BLaER1 treated with 17β-estradiol and CSF1 and Interleukin-3, amounts not matched to agents 10 nM and 100 nM (cell line): ENCODE measurements around the gene ANGPTL7.

Source experiments
- H3K27ac ChIP-seq, 11 experiments: shearing (Covaris generic); formaldehyde crosslinking; 2 replicates each; pipeline ENCODE4 v1.8.1; 2022
- H3K27me3 ChIP-seq, 11 experiments: shearing (Covaris generic); formaldehyde crosslinking; 2 replicates each; pipeline ENCODE4 v1.8.1; 2022
- H3K36me3 ChIP-seq, 11 experiments: shearing (Covaris generic); formaldehyde crosslinking; 2 replicates each; pipeline ENCODE4 v1.8.1; 2022
- H3K4me1 ChIP-seq, 10 experiments: shearing (Covaris generic); formaldehyde crosslinking; 2 replicates each; pipeline ENCODE4 v1.8.1; 2022
- H3K4me2 ChIP-seq, 11 experiments: shearing (Covaris generic); formaldehyde crosslinking; 2 replicates each; pipeline ENCODE4 v1.8.1; 2022
- H3K4me3 ChIP-seq, 10 experiments: shearing (Covaris generic); formaldehyde crosslinking; 2 replicates each; pipeline ENCODE4 v1.8.1; 2022
- H3K9ac ChIP-seq, 11 experiments: shearing (Covaris generic); formaldehyde crosslinking; 2 replicates each; pipeline ENCODE4 v1.8.1; 2022
- H3K9me3 ChIP-seq, 11 experiments: shearing (Covaris generic); formaldehyde crosslinking; replicated peaks in 1 of 11; 2 replicates each; pipeline ENCODE4 v1.8.1; 2022
- H4K20me1 ChIP-seq, 11 experiments: shearing (Covaris generic); formaldehyde crosslinking; 2 replicates each; pipeline ENCODE4 v1.8.1; 2022
- Cebpa-rat ChIP-seq, 11 experiments: shearing (Covaris generic); IDR thresholded peaks; 2 replicates each; pipeline ENCODE4 v1.8.1; 2022

Gene ANGPTL7

DNA sequence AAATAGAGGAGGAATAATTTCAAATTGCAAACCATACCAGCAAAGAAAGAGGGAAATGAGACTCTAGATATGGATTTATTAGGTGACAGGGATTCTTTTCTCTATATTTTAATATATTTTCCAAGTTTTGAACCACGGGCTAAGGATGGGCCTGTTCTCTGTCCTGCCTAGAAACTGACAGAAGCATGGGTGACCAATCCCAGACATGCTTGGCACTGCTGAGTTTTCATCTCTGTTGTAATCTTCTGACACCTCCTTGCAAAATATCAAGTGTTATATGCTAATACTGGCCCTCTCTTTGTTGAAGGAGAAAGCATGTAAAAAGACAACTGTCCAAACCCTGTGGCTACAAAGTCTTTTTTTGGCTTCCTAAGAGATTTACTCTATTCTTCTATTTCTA is 774 bp upstream of the ANGPTL7 start:
- peaks cover 83 to 100% (median 95%) of the 10 kb centered on the region in 11 experiments for H3K36me3 ChIP-seq
- H3K4me2 ChIP-seq = no peak overlapping the region
- no peaks in the 10 kb centered on the region for H3K4me1 ChIP-seq
- H3K27ac ChIP-seq = no peak overlapping the region
- H3K9ac ChIP-seq = no peak overlapping the region
- H3K27me3 ChIP-seq = no peaks in the 10 kb centered on the region
- no peaks in the 10 kb centered on the region for H3K9me3 ChIP-seq
- H3K4me3 ChIP-seq = no peak overlapping the region
- TF ChIP-seq Cebpa-rat (IDR thresholded peaks at IDR 0.05) = no peak
- H4K20me1 ChIP-seq = peaks cover 0 to 57% (median 31%) of the 10 kb centered on the region in 11 experiments; a peak in 14 of 22 replicates

DNA sequence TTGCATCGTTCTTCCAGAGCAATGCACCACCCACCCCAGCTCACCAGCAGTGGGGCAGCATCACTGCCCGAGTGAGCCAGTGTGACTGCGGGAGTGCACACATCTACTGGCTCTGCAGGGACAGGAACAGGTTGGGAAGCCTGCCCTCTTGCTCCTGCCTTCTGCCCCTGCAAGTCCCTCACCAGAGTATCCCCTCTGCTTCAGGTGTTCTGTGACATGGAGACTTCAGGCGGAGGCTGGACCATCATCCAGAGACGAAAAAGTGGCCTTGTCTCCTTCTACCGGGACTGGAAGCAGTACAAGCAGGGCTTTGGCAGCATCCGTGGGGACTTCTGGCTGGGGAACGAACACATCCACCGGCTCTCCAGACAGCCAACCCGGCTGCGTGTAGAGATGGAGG is 4.2 kb downstream of the ANGPTL7 start:
- Histone ChIP-seq H4K20me1 (peaks cover 0 to 84% (median 42%) of the 10 kb centered on the region in 11 experiments; a peak in 15 of 22 replicates), H3K9me3 (no peaks in the 10 kb centered on the region), H3K27me3 (no peaks in the 10 kb centered on the region), H3K27ac (no peak overlapping the region), H3K4me1 (no peaks in the 10 kb centered on the region), H3K36me3 (peaks cover 95 to 100% (median 100%) of the 10 kb centered on the region in 11 experiments), H3K4me3 (no peak overlapping the region), H3K9ac (no peak overlapping the region), H3K4me2 (no peak overlapping the region)
- TF ChIP-seq Cebpa-rat (IDR thresholded peaks at IDR 0.05) = no peak

DNA sequence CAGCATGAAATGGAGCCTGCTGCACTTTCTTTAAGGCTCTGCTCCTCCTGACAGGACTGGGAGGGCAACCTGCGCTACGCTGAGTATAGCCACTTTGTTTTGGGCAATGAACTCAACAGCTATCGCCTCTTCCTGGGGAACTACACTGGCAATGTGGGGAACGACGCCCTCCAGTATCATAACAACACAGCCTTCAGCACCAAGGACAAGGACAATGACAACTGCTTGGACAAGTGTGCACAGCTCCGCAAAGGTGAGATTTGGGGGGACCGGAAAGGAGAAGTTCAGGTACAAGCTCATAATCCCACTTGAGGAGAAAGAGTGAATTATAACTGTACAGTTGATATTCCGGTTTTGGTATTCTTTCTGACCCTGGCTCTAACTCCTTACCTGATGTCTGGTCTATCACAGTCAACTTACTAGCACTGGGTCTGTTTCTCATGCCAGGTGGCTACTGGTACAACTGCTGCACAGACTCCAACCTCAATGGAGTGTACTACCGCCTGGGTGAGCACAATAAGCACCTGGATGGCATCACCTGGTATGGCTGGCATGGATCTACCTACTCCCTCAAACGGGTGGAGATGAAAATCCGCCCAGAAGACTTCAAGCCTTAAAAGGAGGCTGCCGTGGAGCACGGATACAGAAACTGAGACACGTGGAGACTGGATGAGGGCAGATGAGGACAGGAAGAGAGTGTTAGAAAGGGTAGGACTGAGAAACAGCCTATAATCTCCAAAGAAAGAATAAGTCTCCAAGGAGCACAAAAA is 5.4 kb downstream of the ANGPTL7 start:
- H3K4me3 ChIP-seq = no peak overlapping the region
- no peak overlapping the region for H3K27ac ChIP-seq
- TF ChIP-seq Cebpa-rat (IDR thresholded peaks at IDR 0.05) = no peak
- no peak overlapping the region for H3K4me2 ChIP-seq
- no peaks in the 10 kb centered on the region for H3K27me3 ChIP-seq
- peaks cover 98 to 100% (median 100%) of the 10 kb centered on the region in 11 experiments for H3K36me3 ChIP-seq
- H3K4me1 ChIP-seq = no peaks in the 10 kb centered on the region
- no peaks in the 10 kb centered on the region for H3K9me3 ChIP-seq
- peaks cover 0 to 72% (median 33%) of the 10 kb centered on the region in 11 experiments; a peak in 15 of 22 replicates for H4K20me1 ChIP-seq
- no peak overlapping the region for H3K9ac ChIP-seq

DNA sequence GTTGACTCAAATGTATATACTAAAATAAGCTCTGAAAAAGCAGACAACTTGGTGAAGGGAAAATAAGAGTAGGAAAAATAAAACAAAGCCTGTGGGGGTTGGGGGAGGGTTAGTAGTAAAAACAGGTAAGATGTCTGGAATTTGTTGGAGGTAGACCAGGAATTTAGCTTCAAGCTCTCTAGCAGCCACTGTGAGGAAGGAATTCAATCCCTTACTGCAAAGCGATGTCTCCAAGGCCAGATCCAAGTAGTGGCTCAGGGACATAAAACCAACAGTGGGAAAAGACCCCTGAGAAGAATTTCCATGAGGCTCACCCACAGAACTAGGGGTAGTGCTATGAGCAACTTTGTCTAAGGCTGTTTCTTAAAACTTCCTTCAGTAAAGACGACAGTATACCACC is 7.8 kb downstream of the ANGPTL7 start:
- Histone ChIP-seq H3K4me1 (peaks cover 0 to 10% (median 0%) of the 10 kb centered on the region in 10 experiments; a peak in 1 of 20 replicates), H3K36me3 (peaks cover 96 to 100% (median 99%) of the 10 kb centered on the region in 11 experiments), H3K27ac (no peak overlapping the region), H3K4me2 (no peak overlapping the region), H3K9ac (no peak overlapping the region), H3K4me3 (no peak overlapping the region), H3K9me3 (no peaks in the 10 kb centered on the region), H4K20me1 (peaks cover 0 to 51% (median 25%) of the 10 kb centered on the region in 11 experiments; a peak in 14 of 22 replicates), H3K27me3 (no peaks in the 10 kb centered on the region)
- no peak for TF ChIP-seq Cebpa-rat (IDR thresholded peaks at IDR 0.05)

DNA sequence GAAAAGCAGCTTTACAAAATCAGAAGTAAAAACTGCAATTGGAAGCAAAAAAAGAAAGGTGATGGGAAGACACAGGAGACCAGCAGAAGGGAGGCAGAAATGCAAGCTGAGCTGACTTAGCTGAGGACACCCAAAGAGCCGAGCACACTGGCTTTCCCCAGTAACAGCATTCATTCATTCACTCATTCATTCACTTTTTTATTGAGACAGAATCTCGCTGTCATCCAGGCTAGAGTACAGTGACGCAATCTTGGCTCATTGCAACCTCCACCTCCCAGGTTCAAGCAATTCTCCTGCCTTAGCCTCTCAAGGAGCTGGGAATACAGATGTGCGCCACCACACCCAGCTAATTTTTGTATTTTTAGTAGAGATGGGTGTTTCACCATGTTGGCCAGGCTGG is 8.2 kb downstream of the ANGPTL7 start:
- H3K4me2 ChIP-seq = no peak overlapping the region
- no peaks in the 10 kb centered on the region for H3K27me3 ChIP-seq
- H3K4me1 ChIP-seq = peaks cover 0 to 10% (median 0%) of the 10 kb centered on the region in 10 experiments; a peak in 1 of 20 replicates
- TF ChIP-seq Cebpa-rat (IDR thresholded peaks at IDR 0.05) = 0 out of 22 replicates have a peak, but pooled peaks of 1 of the 11 experiments have one; percentile 10
- no peak overlapping the region for H3K9ac ChIP-seq
- peaks cover 0 to 47% (median 24%) of the 10 kb centered on the region in 11 experiments; a peak in 14 of 22 replicates for H4K20me1 ChIP-seq
- no peak overlapping the region for H3K4me3 ChIP-seq
- H3K9me3 ChIP-seq = no peaks in the 10 kb centered on the region
- H3K27ac ChIP-seq = no peak overlapping the region
- H3K36me3 ChIP-seq = peaks cover 96 to 100% (median 99%) of the 10 kb centered on the region in 11 experiments

DNA sequence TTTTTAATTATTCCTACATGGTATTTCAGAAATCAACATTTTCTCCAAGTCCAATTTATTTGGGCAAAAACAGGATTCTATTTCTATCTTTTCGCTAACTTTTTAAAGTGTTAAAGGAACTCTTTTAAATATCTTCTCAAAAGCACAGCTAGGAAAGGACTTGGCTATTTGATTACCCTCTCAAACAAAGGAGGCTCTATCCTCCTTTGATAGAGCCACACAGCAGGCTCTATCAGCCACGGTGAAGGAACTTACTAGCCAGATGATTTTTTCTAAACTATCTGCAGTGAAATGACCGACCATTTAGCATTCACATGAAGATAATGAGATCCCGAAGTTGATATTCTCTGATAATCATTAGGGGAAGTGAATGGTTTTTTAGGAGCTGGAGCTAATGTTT is 9.1 kb downstream of the ANGPTL7 start:
- H4K20me1 ChIP-seq = peaks cover 0 to 39% (median 20%) of the 10 kb centered on the region in 11 experiments; a peak in 14 of 22 replicates
- H3K4me1 ChIP-seq = peaks cover 0 to 10% (median 0%) of the 10 kb centered on the region in 10 experiments; a peak in 1 of 20 replicates
- H3K27me3 ChIP-seq = no peaks in the 10 kb centered on the region
- H3K4me3 ChIP-seq = no peak overlapping the region
- no peak for TF ChIP-seq Cebpa-rat (IDR thresholded peaks at IDR 0.05)
- no peak overlapping the region for H3K4me2 ChIP-seq
- H3K36me3 ChIP-seq = peaks cover 96 to 100% (median 99%) of the 10 kb centered on the region in 11 experiments
- H3K27ac ChIP-seq = no peak overlapping the region
- no peak overlapping the region for H3K9ac ChIP-seq
- H3K9me3 ChIP-seq = no peaks in the 10 kb centered on the region

DNA sequence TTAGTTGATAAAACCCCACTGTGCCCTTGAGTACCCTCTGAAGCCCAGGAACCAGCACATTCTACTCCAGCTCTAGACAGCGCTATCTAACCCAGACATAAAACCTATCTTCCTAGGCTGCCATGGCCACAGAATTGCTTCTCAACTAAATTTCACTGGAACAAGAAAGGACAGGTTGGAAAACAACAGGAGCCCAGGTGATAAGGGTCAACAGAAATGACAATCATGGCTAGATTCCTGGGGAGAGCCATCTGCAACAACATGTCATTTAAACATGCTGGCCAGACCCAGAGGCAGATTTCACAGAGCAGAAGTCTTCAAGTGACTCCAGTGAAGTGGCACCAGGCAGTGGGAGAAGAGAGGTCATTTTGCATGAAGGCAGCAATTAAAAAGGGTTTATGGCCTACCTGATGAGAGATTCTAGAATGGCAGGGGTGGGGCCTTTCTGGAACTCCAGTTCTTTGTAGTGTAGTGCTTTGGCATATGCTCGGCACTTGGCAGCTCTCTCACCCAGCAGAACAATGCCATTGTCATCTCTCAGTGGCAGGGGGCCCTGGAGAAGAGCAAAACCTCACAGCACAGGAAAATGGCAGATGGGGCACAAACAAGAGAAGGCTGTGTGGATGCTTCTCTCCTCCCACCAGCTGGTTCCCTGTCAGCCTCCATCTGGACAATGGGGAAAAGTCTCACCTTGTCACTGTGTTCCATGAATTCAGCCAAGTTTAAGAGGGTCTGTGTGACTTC is 9.9 kb downstream of the ANGPTL7 start:
- H3K27me3 ChIP-seq = no peaks in the 10 kb centered on the region
- no peak overlapping the region for H3K27ac ChIP-seq
- peaks cover 96 to 100% (median 99%) of the 10 kb centered on the region in 11 experiments for H3K36me3 ChIP-seq
- no peak overlapping the region for H3K9ac ChIP-seq
- peaks cover 0 to 10% (median 0%) of the 10 kb centered on the region in 10 experiments; a peak in 1 of 20 replicates for H3K4me1 ChIP-seq
- H4K20me1 ChIP-seq = peaks cover 0 to 31% (median 12%) of the 10 kb centered on the region in 11 experiments; a peak in 13 of 22 replicates
- H3K4me3 ChIP-seq = no peak overlapping the region
- H3K9me3 ChIP-seq = no peaks in the 10 kb centered on the region
- no peak for TF ChIP-seq Cebpa-rat (IDR thresholded peaks at IDR 0.05)
- H3K4me2 ChIP-seq = no peak overlapping the region

DNA sequence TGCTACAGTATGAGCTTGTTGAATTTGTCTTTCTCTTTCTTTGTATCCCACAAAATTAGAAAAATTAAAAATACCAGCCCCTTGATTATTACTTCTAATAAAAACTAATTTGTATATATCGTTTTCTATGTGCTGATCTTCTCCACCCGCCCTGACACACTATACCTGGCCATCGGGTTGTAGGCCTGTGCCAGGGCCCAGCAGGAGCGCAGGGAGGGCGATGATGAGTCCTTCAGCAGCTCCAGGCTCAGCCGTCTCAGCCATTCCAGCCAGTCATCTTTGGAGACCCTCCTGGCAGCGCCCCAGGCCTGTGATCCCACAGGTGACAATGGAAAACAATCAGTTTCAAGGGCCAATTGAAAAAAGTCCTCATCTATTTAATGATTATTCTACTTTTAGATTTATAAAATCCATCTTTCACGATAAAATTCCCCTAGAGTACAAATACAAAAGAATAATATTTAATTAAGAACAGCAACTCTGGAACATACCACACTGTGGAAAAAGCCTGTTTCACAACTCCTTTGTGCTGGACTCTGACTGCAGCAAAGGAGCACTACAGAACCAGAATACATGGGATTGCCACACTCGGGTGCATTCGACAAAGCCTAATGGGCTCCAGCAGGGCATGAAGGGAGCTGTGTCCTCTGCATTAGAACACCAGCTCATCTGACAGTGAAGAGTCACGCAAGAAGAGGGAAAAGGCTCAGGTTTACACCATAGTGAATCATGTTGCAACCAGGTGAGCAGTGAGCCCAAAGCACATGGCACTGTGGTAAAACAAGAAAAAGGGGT is 15.4 kb downstream of the ANGPTL7 start:
- no peak overlapping the region for H3K27ac ChIP-seq
- peaks cover 0 to 10% (median 0%) of the 10 kb centered on the region in 11 experiments; a peak in 1 of 22 replicates for H4K20me1 ChIP-seq
- no peaks in the 10 kb centered on the region for H3K9me3 ChIP-seq
- H3K36me3 ChIP-seq = peaks cover 97 to 100% (median 99%) of the 10 kb centered on the region in 11 experiments
- H3K9ac ChIP-seq = no peak overlapping the region
- no peak overlapping the region for H3K4me2 ChIP-seq
- no peaks in the 10 kb centered on the region for H3K27me3 ChIP-seq
- H3K4me3 ChIP-seq = no peak overlapping the region
- no peak for TF ChIP-seq Cebpa-rat (IDR thresholded peaks at IDR 0.05)
- peaks cover 0 to 10% (median 0%) of the 10 kb centered on the region in 10 experiments; a peak in 1 of 20 replicates for H3K4me1 ChIP-seq
